H9 (cell line): ENCODE data around the gene RBM34. TPM values are rescaled to one million over a fixed set of nuclear protein-coding genes. Genes with fewer than 3 reads are reported as not detected.

ENCODE experiments used
- DNase-seq: peaks from one replicate; pipeline ENCODE4 v3.0.0-alpha.2; 2017
- H2AFZ ChIP-seq: one replicate; pipeline ENCODE4 v1.6.1; 2013; ENCODE audit warnings: mild to moderate bottlenecking, low read length, control low read depth, moderate library complexity
- H2AK5ac ChIP-seq: 2 replicates; pipeline ENCODE4 v1.6.1; 2013; ENCODE audit warnings: low read length, control low read depth, mixed read lengths; ENCODE audit not compliant: insufficient read length
- H2BK120ac ChIP-seq: one replicate; pipeline ENCODE4 v1.6.1; 2013; ENCODE audit warnings: low read depth, mild to moderate bottlenecking, low read length, control low read depth, inconsistent platforms; ENCODE audit not compliant: poor library complexity, severe bottlenecking
- H2BK12ac ChIP-seq: 2 replicates; pipeline ENCODE4 v1.6.1; 2013; ENCODE audit warnings: low read length, control low read depth, mixed read lengths, low read depth; ENCODE audit not compliant: insufficient read length
- H2BK15ac ChIP-seq: 2 replicates; pipeline ENCODE4 v1.6.1; 2013; ENCODE audit warnings: low read depth, low read length, control low read depth
- H2BK20ac ChIP-seq: one replicate; pipeline ENCODE4 v1.6.1; 2013; ENCODE audit warnings: low read depth, mild to moderate bottlenecking, low read length, control low read depth, inconsistent platforms; ENCODE audit not compliant: poor library complexity, severe bottlenecking
- H2BK5ac ChIP-seq: 2 replicates; pipeline ENCODE4 v1.6.1; 2013; ENCODE audit warnings: low read length, control low read depth, mixed read lengths; ENCODE audit not compliant: insufficient read length
- H3K14ac ChIP-seq: 2 replicates; pipeline ENCODE4 v1.6.1; 2013; ENCODE audit warnings: low read length, control low read depth; ENCODE audit not compliant: insufficient read depth
- H3K18ac ChIP-seq: 2 replicates; pipeline ENCODE4 v1.6.1; 2013; ENCODE audit warnings: low read depth, mild to moderate bottlenecking, mixed read lengths, low read length, control low read depth; ENCODE audit not compliant: insufficient read length
- H3K23ac ChIP-seq: 2 replicates; pipeline ENCODE4 v1.6.1; 2013; ENCODE audit warnings: low read length, control low read depth, mixed read lengths, low read depth; ENCODE audit not compliant: insufficient read length
- H3K23me2 ChIP-seq: 2 replicates; pipeline ENCODE4 v1.6.1; 2013; ENCODE audit warnings: low read depth, mild to moderate bottlenecking, mixed read lengths, low read length, control low read depth; ENCODE audit not compliant: insufficient read length, poor library complexity, severe bottlenecking
- H3K27ac ChIP-seq: 2 replicates; pipeline ENCODE4 v1.5.1; 2013; ENCODE audit warnings: low read length, control low read depth, mixed read lengths, low read depth; ENCODE audit not compliant: insufficient read length
- H3K27me3 ChIP-seq: 2 replicates; pipeline ENCODE4 v1.6.1; 2013; ENCODE audit warnings: low read length, control low read depth, inconsistent platforms; ENCODE audit not compliant: insufficient read depth
- H3K4ac ChIP-seq: 2 replicates; pipeline ENCODE4 v1.6.1; 2013; ENCODE audit warnings: low read depth, mild to moderate bottlenecking, control low read depth, inconsistent platforms, low read length, moderate library complexity
- H3K4me1 ChIP-seq: 2 replicates; pipeline ENCODE4 v1.6.1; 2013; ENCODE audit warnings: low read length, control low read depth, inconsistent platforms; ENCODE audit not compliant: insufficient read depth
- H3K4me2 ChIP-seq: 2 replicates; pipeline ENCODE4 v1.6.1; 2013; ENCODE audit warnings: low read length, control low read depth, mixed read lengths; ENCODE audit not compliant: insufficient read length, insufficient read depth
- H3K56ac ChIP-seq: 2 replicates; pipeline ENCODE4 v1.6.1; 2013; ENCODE audit warnings: low read depth, mild to moderate bottlenecking, mixed read lengths, low read length, control low read depth; ENCODE audit not compliant: insufficient read length
- H3K79me1 ChIP-seq: 2 replicates; pipeline ENCODE4 v1.6.1; 2013; ENCODE audit warnings: low read depth, mild to moderate bottlenecking, moderate library complexity, low read length, control low read depth, inconsistent platforms; ENCODE audit not compliant: insufficient read depth, poor library complexity, severe bottlenecking
- H3K79me2 ChIP-seq: 2 replicates; pipeline ENCODE4 v1.6.1; 2013; ENCODE audit warnings: low read length, control low read depth, inconsistent platforms; ENCODE audit not compliant: insufficient read depth
- H3K9ac ChIP-seq: 2 replicates; pipeline ENCODE4 v1.6.1; 2013; ENCODE audit warnings: low read length, control low read depth, mixed read lengths; ENCODE audit not compliant: insufficient read length; ENCODE audit errors: extremely low read depth
- H3K9me3 ChIP-seq: one replicate; pipeline ENCODE4 v1.6.1; 2013; ENCODE audit warnings: low read depth, low read length, inconsistent platforms; ENCODE audit not compliant: control insufficient read depth
- H3T11ph ChIP-seq: one replicate; pipeline ENCODE4 v1.6.1; 2013; ENCODE audit warnings: mild to moderate bottlenecking, low read length, control low read depth, inconsistent platforms
- H4K20me1 ChIP-seq: one replicate; pipeline ENCODE4 v1.6.1; 2013; ENCODE audit not compliant: control insufficient read depth, insufficient read length, insufficient read depth
- H4K5ac ChIP-seq: 2 replicates; pipeline ENCODE4 v1.6.1; 2013; ENCODE audit warnings: low read depth, mild to moderate bottlenecking, mixed read lengths, low read length, control low read depth; ENCODE audit not compliant: insufficient read length
- H4K8ac ChIP-seq: replicated peaks from 2 replicates; pipeline ENCODE4 v1.6.1; 2013; ENCODE audit warnings: low read length, control low read depth, mixed read lengths, low read depth; ENCODE audit not compliant: insufficient read length
- H4K91ac ChIP-seq: 2 replicates; pipeline ENCODE4 v1.6.1; 2013; ENCODE audit warnings: low read depth, mild to moderate bottlenecking, moderate library complexity, mixed read lengths, low read length, control low read depth; ENCODE audit not compliant: insufficient read length
- H3K27ac Mint-ChIP-seq, 3 experiments: 2 replicates in 2 of 3; 3 replicates in 1 of 3; pipeline ENCODE4 v1.8.0; 2020 to 2021; ENCODE audit warnings: mixed read lengths in 3 of 3, mild to moderate bottlenecking in 1 of 3, moderate library complexity in 1 of 3
- H3K27me3 Mint-ChIP-seq: 2 replicates; pipeline ENCODE4 v1.8.0; 2021; ENCODE audit warnings: low read depth, mild to moderate bottlenecking, moderate library complexity, mixed read lengths
- H3K36me3 Mint-ChIP-seq, 3 experiments: 2 replicates in 2 of 3; 3 replicates in 1 of 3; pipeline ENCODE4 v1.8.0; 2020 to 2021; ENCODE audit warnings: low read depth in 3 of 3, mixed read lengths in 3 of 3; ENCODE audit not compliant: insufficient read depth in 1 of 3
- H3K4me1 Mint-ChIP-seq, 2 experiments: 2 replicates each; pipeline ENCODE4 v1.8.0; 2020; ENCODE audit warnings: mixed read lengths in 2 of 2
- H3K4me3 Mint-ChIP-seq, 2 experiments: 2 replicates in 1 of 2; 3 replicates in 1 of 2; pipeline ENCODE4 v1.8.0; 2020 to 2021; ENCODE audit warnings: mild to moderate bottlenecking in 2 of 2, mixed read lengths in 2 of 2, moderate library complexity in 1 of 2
- H3K9me3 Mint-ChIP-seq, 2 experiments: 2 replicates in 1 of 2; 3 replicates in 1 of 2; pipeline ENCODE4 v1.8.0; 2020; ENCODE audit warnings: mild to moderate bottlenecking in 2 of 2, mixed read lengths in 2 of 2, moderate library complexity in 1 of 2
- WGBS: extraction: QIAGEN DNeasy Blood & Tissue Kit; methylation state at CpG from one replicate; pipeline ENCODE4 v1.1.7; 2013; ENCODE audit warnings: missing lambda C conversion rate, low lambda C conversion rate, mixed read lengths; ENCODE audit not compliant: insufficient read length; ENCODE audit errors: extremely low coverage; 5-methylcytosine and 5-hydroxymethylcytosine counted together
- total RNA-seq: library from RNA; stranded (reverse); gene quantifications from 2 replicates; pipeline ENCODE4 v1.2.1, GENCODE V29; 2021
- TF ChIP-seq, protein P1 (sequence below): fragments of 200-600 bp; sonication (generic); conservative IDR thresholded peaks from 3 replicates; pipeline ENCODE4 v1.8.0; 2021; ENCODE audit warnings: antibody characterized with exemption, mild to moderate bottlenecking

RBM34 gene
- total RNA-seq, 1 experiment from 2014 or later = 121 TPM

DNA sequence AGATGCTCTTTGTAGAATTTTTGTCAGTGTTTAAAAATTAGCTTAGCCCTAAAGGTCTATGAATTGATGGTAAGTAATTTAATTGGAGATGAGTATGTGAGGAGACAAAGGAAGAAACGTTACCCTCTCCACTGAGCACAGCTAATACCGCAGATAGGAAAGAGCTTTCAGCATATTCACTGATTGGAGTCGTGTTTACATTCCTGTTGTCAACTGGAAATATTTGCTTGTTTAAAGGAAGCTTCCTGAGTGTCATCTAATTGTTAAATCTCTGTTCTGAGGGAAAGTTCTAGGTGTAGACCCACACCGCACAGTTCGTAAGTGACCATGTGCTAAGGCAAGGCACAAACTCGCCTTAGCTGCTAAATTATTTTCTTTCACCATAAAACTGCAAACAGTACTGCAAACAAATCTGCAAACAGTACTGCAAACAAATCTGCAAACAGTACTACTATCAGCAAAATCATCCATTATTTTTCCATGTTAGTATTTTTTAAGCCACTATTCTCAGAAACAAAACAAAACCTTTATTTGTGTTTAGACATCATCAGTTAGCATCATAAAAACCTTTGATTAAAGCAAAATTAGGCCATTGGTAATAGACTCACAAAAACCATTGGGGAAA is 65.0 kb downstream of the RBM34 start:
- Histone ChIP-seq H3T11ph (no peak overlapping the region), H3K79me1 (no peaks in the 10 kb centered on the region), H3K23ac (no peak overlapping the region), H4K8ac (no peak overlapping the region), H3K18ac (no peak overlapping the region), H3K56ac (no peak overlapping the region), H2BK120ac (no peak overlapping the region), H4K5ac (no peak overlapping the region), H2BK15ac (no peak overlapping the region), H3K4me2 (no peak overlapping the region), H4K91ac (no peak overlapping the region), H2AK5ac (no peak overlapping the region), H3K9me3 (no peaks in the 10 kb centered on the region), H3K27ac (no peak overlapping the region), H2BK5ac (no peak overlapping the region), H3K23me2 (peaks cover 4% of the 10 kb centered on the region), H3K4me1 (0 out of 2 replicates have a peak, but pooled peaks cover under 1% of the 10 kb centered on the region), H2AFZ (no peak overlapping the region), H3K4ac (no peak overlapping the region), H3K79me2 (no peaks in the 10 kb centered on the region), H3K14ac (no peak overlapping the region), H3K27me3 (no peaks in the 10 kb centered on the region), H2BK20ac (no peak overlapping the region), H3K9ac (no peak overlapping the region), H4K20me1 (no peaks in the 10 kb centered on the region), H2BK12ac (no peak overlapping the region)
- TF ChIP-seq, protein P1, sequence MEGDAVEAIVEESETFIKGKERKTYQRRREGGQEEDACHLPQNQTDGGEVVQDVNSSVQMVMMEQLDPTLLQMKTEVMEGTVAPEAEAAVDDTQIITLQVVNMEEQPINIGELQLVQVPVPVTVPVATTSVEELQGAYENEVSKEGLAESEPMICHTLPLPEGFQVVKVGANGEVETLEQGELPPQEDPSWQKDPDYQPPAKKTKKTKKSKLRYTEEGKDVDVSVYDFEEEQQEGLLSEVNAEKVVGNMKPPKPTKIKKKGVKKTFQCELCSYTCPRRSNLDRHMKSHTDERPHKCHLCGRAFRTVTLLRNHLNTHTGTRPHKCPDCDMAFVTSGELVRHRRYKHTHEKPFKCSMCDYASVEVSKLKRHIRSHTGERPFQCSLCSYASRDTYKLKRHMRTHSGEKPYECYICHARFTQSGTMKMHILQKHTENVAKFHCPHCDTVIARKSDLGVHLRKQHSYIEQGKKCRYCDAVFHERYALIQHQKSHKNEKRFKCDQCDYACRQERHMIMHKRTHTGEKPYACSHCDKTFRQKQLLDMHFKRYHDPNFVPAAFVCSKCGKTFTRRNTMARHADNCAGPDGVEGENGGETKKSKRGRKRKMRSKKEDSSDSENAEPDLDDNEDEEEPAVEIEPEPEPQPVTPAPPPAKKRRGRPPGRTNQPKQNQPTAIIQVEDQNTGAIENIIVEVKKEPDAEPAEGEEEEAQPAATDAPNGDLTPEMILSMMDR = no peak
- Mint-ChIP-seq H3K4me1 (peaks cover 24% of the 10 kb centered on the region in 2 experiments), H3K9me3 (peaks cover 0 to 2% of the 10 kb centered on the region in 2 experiments; a peak in 2 of 5 replicates), H3K27ac (no peak overlapping the region), H3K27me3 (no peaks in the 10 kb centered on the region; the same call in 1 of the 2 replicates), H3K4me3 (no peak overlapping the region), H3K36me3 (no peaks in the 10 kb centered on the region; a peak in 2 of 7 replicates)
- no peak for DNase-seq
- WGBS = no CpG with 5 or more reads among the region's 6 CpGs
